ENCODE measurements around the gene YTHDC2. TPM values are rescaled to one million over a fixed set of nuclear protein-coding genes. Genes with fewer than 3 reads are reported as not detected.

Gene YTHDC2
- polyA plus RNA-seq, 4 donors: 27.4 to 40.6 (median 35.5) TPM

DNA sequence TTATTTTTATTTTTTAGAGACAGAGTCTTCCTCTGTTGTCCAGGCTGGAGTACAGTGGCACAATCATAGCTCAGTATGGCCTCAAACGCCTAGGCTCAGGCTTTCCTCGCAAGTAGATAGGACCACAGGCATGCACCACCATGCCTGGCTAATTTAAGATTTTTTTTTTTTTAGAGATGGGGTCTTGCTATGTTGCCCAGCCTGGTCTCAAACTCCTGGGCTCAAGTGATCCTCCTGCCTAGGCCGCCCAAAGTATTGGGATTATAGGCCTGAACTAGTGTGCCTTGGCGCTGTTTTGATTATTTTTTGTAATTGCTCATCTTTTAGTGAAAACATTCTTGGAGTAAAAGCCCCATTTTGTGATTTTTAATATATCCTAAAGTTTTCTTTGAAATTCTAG lies 5.4 kb downstream of the YTHDC2 start:
- DNase-seq (ENCODE audit: low read depth in 4 of 4, low spot score in 3 of 4): no peak

DNA sequence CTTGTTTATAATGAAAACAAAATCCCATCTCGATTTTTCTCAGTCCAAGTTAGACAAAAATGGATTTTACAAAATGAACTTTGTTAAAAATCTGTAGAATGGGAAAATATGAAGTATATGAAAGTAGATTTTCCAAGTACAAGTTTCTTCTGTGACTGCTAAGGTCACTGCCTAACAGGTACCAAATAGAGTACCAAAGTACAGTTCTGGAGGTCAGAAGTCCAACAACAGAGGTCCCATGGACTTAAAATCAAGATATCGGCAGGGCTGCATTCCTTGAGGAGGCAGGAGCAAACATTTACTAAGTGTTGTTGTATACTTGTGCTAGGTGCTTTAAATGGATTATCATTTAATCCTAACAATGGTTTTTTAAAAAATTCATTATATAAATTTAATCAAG lies 5.9 kb downstream of the YTHDC2 start:
- no peak for DNase-seq (ENCODE audit: low read depth in 4 of 4, low spot score in 3 of 4)

DNA sequence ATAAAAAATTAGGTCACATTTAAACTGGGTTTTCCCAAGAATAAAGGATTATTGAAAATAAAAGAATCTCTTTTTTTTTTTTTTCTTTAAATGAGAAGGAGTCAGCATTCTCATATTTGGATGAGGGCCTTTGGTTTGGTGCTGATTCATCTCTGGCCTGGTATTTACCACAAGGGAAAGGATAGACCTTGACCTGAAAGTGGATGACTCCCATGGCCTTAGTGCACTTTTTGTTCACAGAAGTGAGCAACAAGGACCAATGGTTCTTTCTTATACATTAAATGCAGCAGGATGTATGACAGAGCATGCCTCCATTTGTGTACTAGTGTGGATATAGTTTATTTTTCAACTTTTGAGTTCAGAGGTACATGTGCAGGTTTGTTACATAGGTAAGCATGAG lies 6.9 kb downstream of the YTHDC2 start:
- DNase-seq (ENCODE audit: low read depth in 4 of 4, low spot score in 3 of 4): no peak

DNA sequence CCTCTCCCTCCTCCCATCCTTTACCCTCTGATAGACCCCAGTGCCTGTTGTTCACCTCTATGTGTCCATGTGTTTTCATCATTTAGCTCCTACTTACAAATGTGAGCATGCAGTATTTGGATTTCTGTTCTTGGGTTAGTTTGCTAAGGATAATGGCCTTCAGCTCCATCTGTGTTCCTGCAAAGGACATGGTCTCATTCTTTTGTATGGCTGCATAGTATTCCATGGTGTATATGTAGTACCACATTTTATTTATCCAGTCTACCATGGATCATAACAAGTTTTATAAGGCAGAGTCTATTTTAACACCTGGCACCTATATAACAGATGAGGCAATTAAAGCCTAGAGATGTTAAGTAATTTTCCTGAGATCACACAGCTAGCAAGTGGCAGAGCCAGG lies 7.4 kb downstream of the YTHDC2 start:
- no peak for DNase-seq (ENCODE audit: low read depth in 4 of 4, low spot score in 3 of 4)

DNA sequence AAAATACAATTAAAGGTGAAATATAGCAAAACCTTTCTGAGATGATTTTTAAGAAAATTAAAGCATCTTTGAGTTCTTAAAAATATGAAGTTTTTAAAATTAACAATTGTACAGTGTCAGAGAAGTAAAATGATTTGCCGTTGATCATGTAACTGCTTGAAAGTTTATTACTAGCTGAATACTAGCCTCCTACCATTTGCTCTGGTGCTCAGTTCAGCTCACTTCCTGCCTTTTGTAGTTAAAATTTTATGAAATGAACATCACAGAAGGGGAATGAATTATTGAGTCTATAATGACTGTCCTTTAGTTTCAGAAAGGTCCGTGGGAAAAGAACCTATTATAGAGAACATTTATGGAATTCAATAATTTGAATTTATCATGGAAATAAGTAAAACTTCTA lies 9.7 kb downstream of the YTHDC2 start:
- DNase-seq (ENCODE audit: low read depth in 4 of 4, low spot score in 3 of 4): no peak

DNA sequence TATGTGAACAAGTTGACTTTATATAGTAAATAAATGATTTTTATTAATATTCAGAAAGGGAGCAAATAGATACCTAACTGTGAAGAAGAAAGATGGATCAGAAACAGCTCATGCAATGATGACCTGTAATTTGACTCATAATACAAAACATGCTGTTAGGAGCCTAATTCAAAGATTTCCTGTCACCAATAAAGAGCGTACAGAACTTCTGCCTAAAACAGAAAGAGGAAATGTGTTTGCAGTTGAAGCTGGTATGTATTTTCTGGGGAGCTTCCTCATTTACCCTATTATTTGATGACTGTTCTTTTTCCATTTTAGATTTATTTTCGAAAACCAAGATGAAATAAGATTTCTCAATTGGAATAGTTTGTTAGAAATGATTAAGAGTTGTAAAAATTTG lies 11.4 kb downstream of the YTHDC2 start:
- DNase-seq (ENCODE audit: low read depth in 4 of 4, low spot score in 3 of 4): no peak

DNA sequence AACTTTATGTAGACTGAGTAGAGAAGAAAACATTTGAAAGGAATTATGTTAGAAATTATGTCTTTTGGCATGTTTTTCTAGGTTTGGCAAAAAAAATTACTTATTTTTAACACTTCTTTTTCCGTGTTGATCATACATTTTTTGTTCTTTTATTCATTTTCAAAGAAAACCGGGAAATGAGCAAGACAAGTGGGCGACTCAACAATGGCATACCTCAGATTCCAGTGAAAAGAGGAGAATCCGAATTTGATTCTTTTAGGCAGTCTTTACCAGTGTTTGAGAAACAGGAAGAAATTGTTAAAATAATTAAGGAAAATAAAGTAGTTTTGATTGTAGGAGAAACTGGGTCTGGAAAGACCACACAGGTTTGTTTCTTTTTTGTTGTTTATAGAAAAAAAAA lies 12.9 kb downstream of the YTHDC2 start:
- DNase-seq (ENCODE audit: low read depth in 4 of 4, low spot score in 3 of 4): no peak

DNA sequence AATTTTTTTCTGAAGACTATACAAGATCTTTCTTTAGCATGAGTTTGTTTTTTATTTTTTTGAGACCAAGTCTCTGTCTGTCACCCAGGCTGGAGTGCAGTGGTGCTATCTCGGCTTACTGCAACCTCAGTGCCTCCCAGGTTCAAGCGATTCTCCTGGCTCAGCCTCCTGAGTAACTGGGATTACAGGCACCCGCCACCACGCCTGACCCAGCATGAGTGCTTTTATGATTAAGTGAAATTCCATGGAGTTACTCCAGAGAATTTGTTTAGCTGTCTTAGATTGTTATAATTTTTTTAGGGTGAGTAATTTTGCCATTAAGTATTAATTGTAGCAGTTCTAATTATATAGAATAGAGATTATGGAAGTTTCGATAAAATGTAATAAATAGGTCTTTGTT lies 14.3 kb downstream of the YTHDC2 start:
- DNase-seq (ENCODE audit: low read depth in 4 of 4, low spot score in 3 of 4): no peak

DNA sequence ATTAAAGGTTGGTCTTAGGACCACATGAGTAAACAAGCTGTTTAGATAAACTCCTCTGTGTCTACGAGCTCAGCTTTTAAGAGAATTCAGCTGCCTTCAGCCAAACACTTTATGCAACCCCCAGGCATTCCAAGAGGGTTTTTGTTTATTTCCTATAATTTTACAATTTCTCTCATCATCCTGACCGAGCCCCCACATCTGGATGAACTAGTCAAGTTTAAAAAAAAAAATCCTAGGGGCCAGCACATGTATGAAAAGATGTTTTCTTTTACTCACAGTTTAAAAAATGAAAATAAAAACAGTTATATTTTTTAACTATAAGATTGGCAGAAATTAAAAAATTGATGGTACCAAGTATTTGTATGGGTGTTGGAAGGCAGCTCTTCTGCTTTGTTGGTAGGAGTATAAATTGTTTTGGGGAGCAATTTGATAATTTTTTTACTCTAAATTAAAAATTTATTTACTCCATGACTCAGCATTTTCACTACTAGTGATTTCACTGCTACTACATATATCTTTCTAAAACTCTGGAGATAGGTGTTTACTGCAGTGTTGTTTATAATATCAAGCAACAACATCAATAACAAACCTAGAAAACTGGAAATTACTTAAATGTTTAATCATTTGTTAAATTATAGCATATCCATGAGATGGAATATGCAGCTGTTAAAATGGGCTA lies 18.1 kb downstream of the YTHDC2 start:
- no peak for DNase-seq (ENCODE audit: low read depth in 4 of 4, low spot score in 3 of 4)

DNA sequence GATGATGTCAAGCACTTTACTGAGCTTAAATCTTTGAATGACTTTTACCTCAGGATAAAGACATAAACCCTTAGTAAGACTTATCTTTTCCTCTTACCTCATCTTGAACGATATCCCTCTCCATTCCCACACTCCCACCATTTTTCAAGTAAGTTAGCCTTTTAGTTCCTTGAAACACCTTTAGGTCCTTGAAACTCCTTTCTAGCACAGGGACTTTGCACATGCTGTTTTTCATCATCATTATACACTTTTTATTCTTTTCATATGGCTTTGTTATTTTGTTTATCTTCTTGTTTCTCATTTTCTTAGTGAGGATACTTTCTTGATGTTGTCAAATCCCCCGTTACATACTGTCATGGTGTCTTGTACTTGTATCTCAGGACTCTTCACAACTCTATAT lies 24.8 kb downstream of the YTHDC2 start:
- DNase-seq (ENCODE audit: low read depth in 4 of 4, low spot score in 3 of 4): no peak

DNA sequence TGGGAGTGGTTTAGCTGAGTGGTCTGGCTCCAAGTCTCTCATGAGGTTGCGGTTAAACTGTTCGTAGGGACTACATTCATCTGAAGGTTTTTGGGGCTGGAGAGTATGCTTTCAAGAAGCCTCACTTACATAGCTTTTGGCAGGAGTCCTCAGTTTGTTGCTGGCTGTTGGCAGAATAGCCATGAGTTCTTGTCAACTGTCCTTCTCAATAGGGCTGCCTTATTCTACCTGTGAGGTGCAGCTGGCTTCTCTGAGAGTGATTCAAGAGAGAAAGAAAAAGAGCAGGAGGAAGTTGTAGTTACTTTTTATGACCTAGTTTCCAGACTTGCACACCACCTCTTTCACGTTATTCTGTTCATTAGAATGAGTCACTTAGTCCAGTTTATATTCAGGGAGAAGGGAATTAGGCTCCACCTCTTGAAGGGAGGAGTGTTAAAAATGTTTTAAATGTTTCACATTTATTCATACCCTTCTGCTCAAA lies 33.2 kb downstream of the YTHDC2 start:
- DNase-seq (ENCODE audit: low read depth in 4 of 4, low spot score in 3 of 4): no peak

DNA sequence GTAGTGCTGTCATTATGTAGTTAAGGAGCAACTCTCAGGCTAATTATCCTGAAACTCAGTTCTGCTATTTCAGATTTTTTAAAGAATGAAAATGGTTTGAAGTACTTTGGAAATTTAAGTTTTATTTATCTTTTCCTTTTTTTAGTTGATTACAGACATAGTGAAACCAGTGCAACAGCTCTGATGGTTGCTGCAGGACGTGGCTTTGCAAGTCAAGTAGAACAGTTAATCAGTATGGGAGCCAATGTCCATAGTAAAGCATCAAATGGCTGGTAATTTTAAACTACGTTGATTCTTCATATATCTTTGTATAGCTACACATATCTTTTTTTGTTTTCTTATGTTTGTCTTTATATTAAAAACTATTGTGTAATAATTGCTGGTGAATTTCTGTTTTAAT lies 34.9 kb downstream of the YTHDC2 start:
- no peak for DNase-seq (ENCODE audit: low read depth in 4 of 4, low spot score in 3 of 4)

DNA sequence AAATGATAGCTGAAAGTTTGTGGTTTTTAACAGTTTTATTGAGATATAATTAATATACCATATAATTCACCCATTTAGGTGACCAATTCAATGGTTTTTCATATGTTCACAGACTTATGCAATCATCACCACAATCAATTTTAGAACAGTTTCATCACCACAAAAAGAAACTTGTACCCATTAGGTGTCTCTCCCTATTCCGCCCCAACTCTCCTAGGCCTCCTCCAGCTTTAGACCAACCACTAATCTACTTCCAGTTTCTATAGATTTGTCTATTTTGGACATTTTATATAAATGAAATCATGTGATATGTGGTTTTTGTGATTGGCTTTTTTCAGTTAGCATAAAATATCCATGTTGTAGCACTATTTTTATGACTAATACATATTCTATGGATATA lies 38.6 kb downstream of the YTHDC2 start:
- DNase-seq (ENCODE audit: low read depth in 4 of 4, low spot score in 3 of 4): no peak

DNA sequence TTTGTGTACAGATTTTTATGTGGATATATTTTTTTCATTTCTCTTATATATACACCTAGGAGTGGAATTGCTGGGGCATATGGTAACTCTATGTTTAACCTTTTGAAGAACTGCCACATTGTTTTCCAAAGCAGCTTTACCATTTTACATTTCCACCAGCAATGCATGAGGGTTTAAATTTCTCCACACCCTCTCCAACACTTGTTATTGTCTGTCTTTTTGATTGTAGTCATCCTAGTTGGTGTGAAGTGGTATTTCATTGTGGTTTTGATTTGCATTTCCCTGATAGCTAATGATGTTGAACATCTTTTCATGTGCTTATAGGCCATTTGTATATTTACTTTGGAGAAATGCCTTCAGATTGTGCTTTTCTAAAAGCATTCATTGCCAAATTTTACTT lies 39.1 kb downstream of the YTHDC2 start:
- no peak for DNase-seq (ENCODE audit: low read depth in 4 of 4, low spot score in 3 of 4)

DNA sequence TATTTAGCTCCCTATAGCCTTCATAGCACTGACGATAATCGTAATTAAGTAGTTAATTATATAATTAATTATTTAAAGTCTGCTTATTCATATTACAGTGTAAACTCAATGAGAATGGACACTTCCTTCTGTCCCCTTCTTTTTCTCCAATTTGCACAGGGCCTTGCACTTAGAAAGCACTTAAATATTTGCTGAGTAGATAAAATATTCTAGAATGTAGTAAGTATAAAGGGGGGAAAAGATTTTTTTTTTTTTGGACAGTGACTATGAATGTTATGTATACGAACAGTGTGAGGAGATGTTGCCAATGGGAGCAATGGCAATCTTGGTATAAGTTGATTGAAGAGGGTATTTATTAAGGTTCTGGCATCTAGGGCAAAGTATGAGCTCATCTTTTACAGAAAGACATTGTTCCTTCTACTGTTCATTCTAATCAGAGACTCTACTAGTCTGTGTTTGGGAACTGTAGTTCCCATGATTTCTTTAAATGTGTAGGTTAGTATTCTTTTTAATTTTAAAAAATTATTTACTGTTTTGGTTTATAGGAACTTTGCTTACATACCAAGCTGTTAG lies 49.4 kb downstream of the YTHDC2 start:
- no peak for DNase-seq (ENCODE audit: low read depth in 4 of 4, low spot score in 3 of 4)

DNA sequence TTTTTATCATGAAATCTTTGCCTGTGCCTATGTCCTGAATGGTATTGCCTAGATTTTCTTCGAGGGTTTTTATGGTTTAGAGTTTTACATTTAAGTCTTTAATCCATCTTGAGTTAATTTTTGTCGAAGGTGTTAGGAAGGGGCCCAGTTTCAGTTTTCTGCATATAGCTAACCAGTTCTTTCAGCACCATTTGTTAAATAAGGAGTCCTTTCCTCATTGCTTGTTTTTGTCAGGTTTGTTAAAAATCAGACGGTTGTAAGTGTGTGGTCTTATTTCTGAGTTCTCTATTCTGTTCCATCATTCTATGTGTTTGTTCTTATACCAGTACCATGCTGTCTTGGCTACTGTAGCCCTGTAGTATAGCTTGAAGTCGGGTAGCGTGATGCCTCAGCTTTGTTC lies 55.9 kb downstream of the YTHDC2 start:
- no peak for DNase-seq (ENCODE audit: low read depth in 4 of 4, low spot score in 3 of 4)

DNA sequence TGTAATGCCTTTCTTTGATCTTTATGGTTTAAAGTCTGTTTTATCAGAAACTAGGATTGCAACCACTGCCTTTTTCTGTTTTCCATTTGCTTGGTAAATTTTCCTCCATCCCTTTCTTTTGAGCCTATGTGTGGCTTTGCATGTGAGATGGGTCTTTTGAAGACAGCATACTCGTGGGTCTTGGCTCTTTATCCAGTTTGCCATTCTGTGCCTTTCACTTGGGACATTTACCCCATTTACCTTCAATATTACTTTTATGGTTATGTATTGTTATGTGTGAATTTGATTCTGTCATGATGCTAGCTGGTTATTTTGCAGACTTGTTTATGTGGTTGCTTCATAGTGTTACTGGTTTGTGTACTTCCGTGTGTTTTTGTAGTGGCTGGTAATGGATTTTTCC lies 59.2 kb downstream of the YTHDC2 start:
- DNase-seq (ENCODE audit: low read depth in 4 of 4, low spot score in 3 of 4): no peak

DNA sequence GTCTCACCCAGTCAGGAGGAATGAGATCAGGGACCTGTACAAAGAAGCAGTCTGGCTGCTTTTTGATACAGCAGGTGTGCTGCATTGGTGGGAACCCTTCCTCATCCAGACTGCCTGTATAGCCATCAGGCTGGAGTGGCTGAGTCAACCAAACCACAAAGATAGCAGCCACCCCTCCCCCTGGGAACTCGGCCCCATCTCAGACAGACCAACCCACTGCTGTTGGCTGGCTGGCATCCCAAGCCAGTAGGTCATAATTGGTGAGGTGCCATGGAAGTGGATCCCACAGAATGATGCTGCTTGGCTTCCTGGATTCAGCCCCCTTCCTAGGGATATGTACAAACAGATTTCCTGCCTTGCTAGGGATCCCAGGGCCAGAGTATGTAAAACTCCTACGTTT lies 60.9 kb downstream of the YTHDC2 start:
- no peak for DNase-seq (ENCODE audit: low read depth in 4 of 4, low spot score in 3 of 4)

DNA sequence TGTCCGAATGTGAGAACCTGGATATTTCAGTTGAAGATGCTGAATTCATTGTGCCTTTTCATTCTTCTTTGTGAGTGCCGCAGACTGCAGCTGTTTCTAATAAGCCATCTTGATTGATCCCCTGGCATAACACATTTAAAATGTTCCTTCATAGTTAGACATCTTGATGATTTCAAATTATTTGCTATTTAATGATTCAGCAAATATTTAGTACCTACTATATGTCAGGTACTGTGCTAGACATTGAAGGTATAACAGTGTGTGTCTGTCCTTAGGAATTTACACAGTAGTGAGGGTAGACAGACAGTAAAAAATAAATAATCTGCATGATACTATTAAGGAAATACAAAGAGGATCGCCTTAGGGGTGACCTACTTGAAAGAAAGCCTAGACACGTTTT lies 61.6 kb downstream of the YTHDC2 start:
- no peak for DNase-seq (ENCODE audit: low read depth in 4 of 4, low spot score in 3 of 4)

DNA sequence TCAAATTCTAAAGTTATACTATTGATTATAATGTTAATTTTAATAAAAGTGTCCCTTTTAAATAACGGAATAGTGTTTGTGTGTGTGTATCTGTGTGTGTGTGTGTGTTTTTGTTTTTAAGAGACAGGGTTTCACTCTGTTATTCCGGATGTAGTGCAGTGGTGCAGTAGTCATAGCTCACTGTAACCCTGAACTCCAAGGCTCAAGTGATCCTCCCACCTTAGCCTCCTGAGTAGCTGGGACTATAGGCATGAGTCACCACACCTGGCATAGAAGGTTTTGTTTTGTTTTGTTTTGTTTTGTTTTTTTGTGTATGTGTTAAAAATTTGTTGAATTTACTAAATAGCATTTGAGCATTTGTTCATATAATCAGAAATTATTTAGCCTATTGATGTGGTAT lies 64.6 kb downstream of the YTHDC2 start:
- DNase-seq (ENCODE audit: low read depth in 4 of 4, low spot score in 3 of 4): no peak

DNA sequence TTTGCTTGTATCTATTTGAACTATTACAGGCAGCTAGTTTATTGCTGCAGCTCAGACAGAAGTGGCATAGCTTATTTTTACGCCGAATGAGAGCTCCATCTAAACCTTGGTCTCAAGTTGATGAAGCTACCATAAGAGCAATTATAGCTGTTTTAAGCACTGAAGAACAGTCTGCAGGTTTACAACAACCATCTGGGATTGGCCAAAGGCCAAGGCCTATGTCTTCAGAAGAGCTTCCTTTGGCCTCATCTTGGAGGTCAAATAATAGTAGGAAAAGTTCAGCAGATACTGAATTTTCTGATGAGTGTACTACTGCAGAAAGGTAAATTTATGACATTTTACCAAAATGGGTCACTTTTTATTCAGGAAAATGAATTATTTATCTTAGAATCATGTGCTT lies 67.9 kb downstream of the YTHDC2 start:
- no peak for DNase-seq (ENCODE audit: low read depth in 4 of 4, low spot score in 3 of 4)

DNA sequence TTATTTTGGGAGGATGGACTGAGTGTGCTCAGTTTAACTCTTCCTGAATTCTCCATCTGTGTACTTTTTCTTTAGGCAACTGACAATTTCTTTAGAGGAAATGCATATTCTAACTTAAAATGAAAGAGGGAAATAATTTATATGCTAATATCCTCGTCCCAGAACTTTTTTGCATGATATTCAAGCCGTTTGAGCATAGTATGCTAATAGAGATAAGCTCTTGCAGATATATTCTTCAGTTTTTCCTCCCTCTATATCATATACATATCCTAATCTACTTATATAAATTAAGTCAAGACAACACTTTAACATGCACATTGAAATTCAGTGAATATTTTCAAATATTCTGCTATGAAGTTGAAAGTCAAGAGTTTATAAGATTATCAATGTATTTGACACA lies 84.7 kb downstream of the YTHDC2 start:
- no peak for DNase-seq (ENCODE audit: low read depth in 4 of 4, low spot score in 3 of 4)

DNA sequence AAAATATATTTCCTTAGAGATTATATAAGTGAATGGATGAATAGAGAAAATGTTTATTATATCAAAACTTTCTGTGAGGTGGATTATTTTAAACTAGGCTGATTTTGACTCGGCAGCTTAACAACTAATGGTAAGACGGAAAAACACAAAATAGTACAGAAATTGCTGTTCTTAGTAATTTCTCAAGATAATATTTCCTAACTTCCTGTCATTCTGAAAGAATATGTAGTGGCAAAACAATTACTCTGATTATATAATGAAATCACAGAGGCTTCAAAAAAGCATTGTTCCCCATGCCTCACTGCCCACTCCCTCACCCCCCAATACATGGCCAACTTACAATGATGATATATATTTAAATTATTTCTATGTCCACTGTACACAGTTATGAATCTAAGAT lies 85.4 kb downstream of the YTHDC2 start:
- no peak for DNase-seq (ENCODE audit: low read depth in 4 of 4, low spot score in 3 of 4)

Data from left renal pelvis (tissue), 4 donors.